ENCODE data around the gene CDC42EP2.

- TF ChIP-seq YY1 (IDR thresholded peaks at IDR 0.05; ENCODE audit: insufficient read depth, insufficient read length), result no peak
- TF ChIP-seq SUZ12 (IDR thresholded peaks at IDR 0.05; ENCODE audit: extremely low read depth, insufficient read depth, insufficient read length), result no peak
Observed at GRCh38 chr11:65323813-65324212, 9.1 kb downstream of the CDC42EP2 start.
